Body of pancreas (tissue), 4 donors: ENCODE measurements around the gene SOWAHA. TPM values are rescaled to one million over a fixed set of nuclear protein-coding genes. Genes with fewer than 3 reads are reported as not detected.

Source experiments
- ATAC-seq: fragments of 150-250 bp; one replicate; pipeline ENCODE4 v1.9.1; 2016
- DNase-seq, 4 donors: peaks; one replicate each; pipeline ENCODE4 v3.0.0-alpha.2; 2019
- H3K27ac ChIP-seq, 4 donors: fragments of 200-600 bp; sonication (generic); 1 replicate in 3 of 4; 2 replicates in 1 of 4; pipeline versions ENCODE4 v1.5.1 to v1.6.1; 2016 to 2019; ENCODE audit warnings: mild to moderate bottlenecking in 1 of 4, mixed read lengths in 1 of 4, moderate library complexity in 1 of 4
- H3K27me3 ChIP-seq, 2 donors: fragments of 200-600 bp; sonication (generic); one replicate each; pipeline ENCODE4 v1.6.0; 2016; ENCODE audit warnings: mild to moderate bottlenecking in 1 of 2
- H3K36me3 ChIP-seq, 2 donors: fragments of 200-600 bp; sonication (generic); replicated peaks in 1 of 2; 2 replicates each; pipeline ENCODE4 v1.5.1; 2016; ENCODE audit warnings: low read depth in 2 of 2; ENCODE audit not compliant: insufficient read depth in 1 of 2
- H3K4me1 ChIP-seq: fragments of 200-600 bp; sonication (generic); one replicate; pipeline ENCODE4 v1.6.0; 2016
- H3K4me3 ChIP-seq, 2 donors: fragments of 200-600 bp; sonication (generic); 1 replicate in 1 of 2; 2 replicates in 1 of 2; pipeline ENCODE4 v1.5.1; 2016 to 2019
- H3K9me3 ChIP-seq, 3 donors: fragments of 200-600 bp; sonication (generic); 1 replicate in 2 of 3; 2 replicates in 1 of 3; pipeline ENCODE4 v1.5.1; 2016
- POLR2A ChIP-seq, 3 donors: fragments of 450-650 bp; IDR thresholded peaks; one replicate each; pipeline ENCODE4 v1.6.1; 2016; ENCODE audit warnings: antibody characterized with exemption in 3 of 3, mild to moderate bottlenecking in 2 of 3
- WGBS, 2 donors: methylation state at CpG; one replicate each; pipeline ENCODE4 v1.1.5; 2017; 5-methylcytosine and 5-hydroxymethylcytosine counted together
- intact Hi-C: fragments of 100-400 bp; cut with DNase I; formaldehyde crosslinking; loops from one replicate; pipeline ENCODE4 v1.15.1; 2023
- total RNA-seq, 2 donors: library from RNA; depleted of rRNA; stranded (reverse); fragments of >200 nt; gene quantifications; one replicate each; pipeline ENCODE4 v1.1.0, GENCODE V29; 2016
- TF ChIP-seq, protein P1 (sequence below), 7 experiments: fragments of 450-650 bp in 4 of 7; fragments of 200-600 bp in 3 of 7; sonication (generic) in 3 of 7; IDR thresholded peaks; one replicate each; pipeline ENCODE4 v1.5.1; 2016 to 2019; ENCODE audit warnings: antibody characterized with exemption in 7 of 7

SOWAHA gene
- total RNA-seq, 2 donors from 2014 or later = 7.3 to 9.6 TPM

DNA sequence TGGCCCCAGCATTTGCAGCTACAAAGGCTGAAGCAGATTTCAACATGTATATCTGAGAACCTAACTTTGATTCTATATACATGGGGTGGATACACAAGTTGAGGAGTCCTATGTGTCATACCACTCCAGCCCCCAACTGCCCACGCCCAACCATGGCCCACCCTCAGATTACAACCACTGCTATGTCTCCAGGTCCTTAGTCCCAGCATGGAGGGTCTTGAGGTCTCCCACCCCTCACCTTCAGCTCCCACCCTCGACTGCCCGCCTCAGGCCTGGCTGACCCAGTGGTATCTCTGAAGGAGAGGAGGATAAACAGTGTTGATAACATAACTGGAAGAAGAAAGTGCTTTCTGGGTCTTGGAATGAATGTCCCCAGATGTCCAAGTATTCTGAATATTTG is 8.2 kb downstream of the SOWAHA start:
- TF ChIP-seq, protein P1, sequence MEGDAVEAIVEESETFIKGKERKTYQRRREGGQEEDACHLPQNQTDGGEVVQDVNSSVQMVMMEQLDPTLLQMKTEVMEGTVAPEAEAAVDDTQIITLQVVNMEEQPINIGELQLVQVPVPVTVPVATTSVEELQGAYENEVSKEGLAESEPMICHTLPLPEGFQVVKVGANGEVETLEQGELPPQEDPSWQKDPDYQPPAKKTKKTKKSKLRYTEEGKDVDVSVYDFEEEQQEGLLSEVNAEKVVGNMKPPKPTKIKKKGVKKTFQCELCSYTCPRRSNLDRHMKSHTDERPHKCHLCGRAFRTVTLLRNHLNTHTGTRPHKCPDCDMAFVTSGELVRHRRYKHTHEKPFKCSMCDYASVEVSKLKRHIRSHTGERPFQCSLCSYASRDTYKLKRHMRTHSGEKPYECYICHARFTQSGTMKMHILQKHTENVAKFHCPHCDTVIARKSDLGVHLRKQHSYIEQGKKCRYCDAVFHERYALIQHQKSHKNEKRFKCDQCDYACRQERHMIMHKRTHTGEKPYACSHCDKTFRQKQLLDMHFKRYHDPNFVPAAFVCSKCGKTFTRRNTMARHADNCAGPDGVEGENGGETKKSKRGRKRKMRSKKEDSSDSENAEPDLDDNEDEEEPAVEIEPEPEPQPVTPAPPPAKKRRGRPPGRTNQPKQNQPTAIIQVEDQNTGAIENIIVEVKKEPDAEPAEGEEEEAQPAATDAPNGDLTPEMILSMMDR (IDR thresholded peaks at IDR 0.05) = no peak
- no peak for TF ChIP-seq POLR2A (IDR thresholded peaks at IDR 0.05)
- DNase-seq (no peak), ATAC-seq (no peak)
- peak overlapping the region in 2 of 4 donors; percentile 22 to 28 for H3K27ac ChIP-seq
- intact Hi-C loops = loop anchor here (5.0 kb wide), 1 partner anchor 69 kb away; no protein-coding TSS in a partner anchor
- no peaks in the 10 kb centered on the region for H3K36me3 ChIP-seq
- 61 to 65% methylated on average over 3 of the region's 3 CpGs for WGBS, 2 donors
- no peak overlapping the region for H3K4me3 ChIP-seq
- H3K9me3 ChIP-seq = no peaks in the 10 kb centered on the region
- no peaks in the 10 kb centered on the region for H3K27me3 ChIP-seq
- peaks cover 17% of the 10 kb centered on the region for H3K4me1 ChIP-seq

DNA sequence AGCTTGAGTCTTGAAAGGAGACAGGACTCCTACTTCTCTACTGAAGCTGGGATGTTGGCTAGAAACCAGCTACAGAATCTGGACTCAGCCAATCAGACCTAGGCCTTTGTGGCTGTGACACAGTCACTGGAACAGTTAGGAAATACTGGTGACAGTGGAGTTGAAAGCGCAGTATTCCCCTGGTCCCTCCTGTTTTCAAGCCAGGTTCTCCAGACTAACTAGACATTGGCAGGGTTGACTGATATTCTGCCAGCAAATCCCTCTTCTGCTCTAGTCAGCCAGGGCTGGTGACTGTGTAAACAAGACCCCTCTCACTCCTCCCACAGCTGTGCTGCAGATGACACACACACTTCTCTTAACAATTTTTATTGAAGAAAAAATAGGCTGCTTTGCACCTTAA is 8.7 kb downstream of the SOWAHA start:
- no peaks in the 10 kb centered on the region for H3K9me3 ChIP-seq
- no peaks in the 10 kb centered on the region for H3K36me3 ChIP-seq
- DNase-seq = no peak
- 55 to 63% methylated on average over 1 of the region's 1 CpG for whole genome bisulfite sequencing, 2 donors
- H3K27ac ChIP-seq = peak overlapping the region in 2 of 4 donors; percentile 22 to 28
- no peaks in the 10 kb centered on the region for H3K27me3 ChIP-seq
- peaks cover 17% of the 10 kb centered on the region for H3K4me1 ChIP-seq
- no peak for TF ChIP-seq POLR2A (IDR thresholded peaks at IDR 0.05)
- TF ChIP-seq, protein P1 (IDR thresholded peaks at IDR 0.05) = no peak
- intact Hi-C loops = loop anchor here (5.0 kb wide), 1 partner anchor 69 kb away; no protein-coding TSS in a partner anchor
- no peak for ATAC-seq
- H3K4me3 ChIP-seq = no peak overlapping the region

DNA sequence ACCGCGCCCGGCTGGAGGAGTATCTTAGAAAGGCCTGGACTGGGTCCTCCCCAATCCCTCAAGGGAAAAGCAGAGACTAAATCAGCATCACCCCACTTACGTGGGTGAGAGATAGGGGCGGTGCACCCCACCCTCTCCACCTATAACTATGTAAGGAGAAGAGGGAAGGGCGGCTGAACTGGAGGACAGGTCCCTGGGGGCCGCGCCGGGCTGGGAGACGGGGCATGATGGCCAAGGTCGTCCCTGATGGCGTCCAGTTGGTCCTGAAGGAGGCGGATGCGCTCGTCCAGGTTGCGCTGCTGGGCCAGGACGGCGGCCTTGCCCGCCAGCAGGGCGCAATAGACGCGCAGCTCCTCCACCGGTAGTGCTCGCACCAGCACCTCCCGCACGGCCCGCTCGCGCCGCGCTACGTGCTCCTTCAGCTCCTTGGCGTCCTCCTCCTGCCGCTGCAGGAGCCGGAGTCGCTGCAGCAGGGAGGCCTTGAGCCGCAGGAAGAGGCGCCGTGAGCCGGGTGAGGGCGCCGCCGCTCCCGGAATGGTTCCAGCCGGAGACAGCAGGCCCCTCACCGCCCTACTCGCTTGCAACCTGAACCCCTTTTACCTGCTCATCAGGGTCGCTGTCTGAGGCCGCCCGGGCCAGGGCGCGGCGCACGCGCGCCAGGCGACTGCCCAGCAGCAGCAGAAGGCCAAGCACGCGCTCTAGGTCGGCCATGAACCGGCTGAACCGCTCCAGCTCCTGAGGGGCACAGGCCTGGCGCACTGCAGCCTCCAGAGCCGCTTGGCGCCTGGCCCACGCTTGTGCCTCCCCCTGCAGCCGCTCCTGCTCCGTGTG is 9.8 kb downstream of the SOWAHA start:
- no peaks in the 10 kb centered on the region for H3K27me3 ChIP-seq
- DNase-seq (peak; percentile 38 to 65 (median 52)), ATAC-seq (peak; percentile 25)
- intact Hi-C loops = loop anchor here (5.0 kb wide), 1 partner anchor 71 kb away; no protein-coding TSS in a partner anchor
- 26 to 60% methylated on average over 25 to 68 of the region's 68 CpGs for WGBS, 2 donors
- H3K9me3 ChIP-seq = no peaks in the 10 kb centered on the region
- no peak for TF ChIP-seq POLR2A (IDR thresholded peaks at IDR 0.05)
- TF ChIP-seq, protein P1 (IDR thresholded peaks at IDR 0.05) = peak in 1 of 7 experiments; percentile 13
- no peaks in the 10 kb centered on the region for H3K36me3 ChIP-seq
- H3K4me1 ChIP-seq = peaks cover 17% of the 10 kb centered on the region
- H3K27ac ChIP-seq = peak overlapping the region in 1 of 4 donors; percentile 30
- no peak overlapping the region for H3K4me3 ChIP-seq

DNA sequence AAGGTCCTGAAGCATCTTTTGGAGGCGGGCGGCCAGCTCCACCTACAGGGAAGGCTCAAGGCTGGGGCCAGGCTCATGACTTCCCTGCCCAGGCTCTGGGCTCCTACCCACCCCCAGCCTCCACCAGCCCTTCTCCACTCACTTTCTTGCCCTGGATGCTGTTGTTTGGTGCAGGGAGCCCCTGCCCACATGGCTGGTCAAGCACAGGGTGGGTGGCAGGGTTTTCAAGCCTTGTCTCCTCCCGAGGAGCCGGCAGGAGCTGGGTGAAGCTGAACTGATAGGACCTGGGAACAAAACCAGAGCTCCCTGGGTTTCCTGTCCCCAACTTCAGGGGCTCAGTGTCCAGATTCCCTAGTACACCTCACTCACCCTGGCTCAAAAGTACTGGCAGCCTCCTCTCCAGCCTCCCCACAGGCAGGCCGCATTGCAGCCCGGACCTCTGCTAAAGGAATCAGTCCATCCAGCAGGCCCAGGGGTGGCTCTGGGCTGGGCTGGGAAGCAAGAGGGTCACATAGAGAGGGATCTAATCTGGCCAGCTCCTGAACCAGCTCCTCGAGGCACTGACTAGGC is 10.5 kb downstream of the SOWAHA start:
- no peak for ATAC-seq
- Histone ChIP-seq H3K4me3 (no peak overlapping the region), H3K27ac (no peak overlapping the region), H3K36me3 (no peaks in the 10 kb centered on the region), H3K9me3 (no peaks in the 10 kb centered on the region), H3K27me3 (no peaks in the 10 kb centered on the region), H3K4me1 (peaks cover 24% of the 10 kb centered on the region)
- no peak for TF ChIP-seq POLR2A (IDR thresholded peaks at IDR 0.05)
- TF ChIP-seq, protein P1 (IDR thresholded peaks at IDR 0.05) = no peak
- intact Hi-C loops = loop anchor here (5.0 kb wide), 1 partner anchor 71 kb away; no protein-coding TSS in a partner anchor
- 76 to 83% methylated on average over 2 to 7 of the region's 7 CpGs for WGBS, 2 donors
- no peak for DNase-seq
